RWPE1 (cell line): ENCODE measurements around the gene GOLGA2.

Experiments
- CTCF ChIA-PET: fragments of 350-600 bp; sonication (Branson Sonifier 250); formaldehyde crosslinking; extraction: SDS; loops from one replicate; lab custom pipeline; 2021; lab: Yijun Ruan, JAX
- POLR2A ChIA-PET: fragments of 400-600 bp; formaldehyde crosslinking; extraction: SDS; loops from one replicate; lab custom pipeline; 2020; ENCODE audit warnings: antibody characterized with exemption; ENCODE audit not compliant: low non-redundant PET; lab: Yijun Ruan, JAX
- DNase-seq: peaks from one replicate; pipeline ENCODE4 v3.0.0; 2012; ENCODE audit warnings: low spot score
- H3K27ac ChIP-seq: fragments of 450-650 bp; 2 replicates; pipeline ENCODE4 v1.5.1; 2017
- TF ChIP-seq, protein P1 (sequence below): fragments of 450-650 bp; conservative IDR thresholded peaks from 2 replicates; pipeline ENCODE4 v1.5.1; 2017; ENCODE audit warnings: low read depth, mild to moderate bottlenecking

Gene GOLGA2

DNA sequence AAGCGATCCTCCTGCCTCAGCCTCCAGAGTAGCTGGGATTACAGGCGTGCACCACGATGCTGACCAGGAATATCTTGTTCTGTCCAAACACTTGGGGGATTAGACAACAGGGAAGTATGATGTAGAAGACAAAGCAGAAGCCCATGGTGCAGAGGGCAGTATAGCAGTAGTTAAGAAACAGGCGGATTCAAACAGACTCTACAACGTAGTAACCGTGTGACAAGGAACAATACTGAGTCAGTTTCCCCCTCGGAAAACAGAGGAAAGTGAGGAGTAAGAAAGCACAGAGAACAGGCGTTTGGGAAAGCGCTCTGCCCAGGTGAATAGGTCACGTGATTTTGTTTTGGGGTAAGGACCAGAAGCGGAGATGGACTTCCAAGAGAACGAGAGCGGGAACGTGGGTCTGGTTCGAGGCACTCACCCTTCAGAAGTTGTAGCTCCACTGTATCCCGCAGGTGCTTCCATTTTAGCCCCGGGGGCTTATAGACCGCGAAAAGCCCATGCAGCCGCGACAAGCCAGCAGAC is 46.1 kb upstream of the GOLGA2 start:
- POLR2A ChIA-PET = interaction anchor here (1.2 kb wide), 1 partner anchor 11 kb away, joined by 5 read pairs; no protein-coding TSS in a partner anchor
- peak overlapping the region; percentile 93 for H3K27ac ChIP-seq
- CTCF ChIA-PET = interaction anchor here (0.5 to 1.1 kb wide), 4 partner anchors 12 to 88 kb away, joined by 3 to 4 read pairs (median 3); no protein-coding TSS in a partner anchor
- TF ChIP-seq, protein P1, sequence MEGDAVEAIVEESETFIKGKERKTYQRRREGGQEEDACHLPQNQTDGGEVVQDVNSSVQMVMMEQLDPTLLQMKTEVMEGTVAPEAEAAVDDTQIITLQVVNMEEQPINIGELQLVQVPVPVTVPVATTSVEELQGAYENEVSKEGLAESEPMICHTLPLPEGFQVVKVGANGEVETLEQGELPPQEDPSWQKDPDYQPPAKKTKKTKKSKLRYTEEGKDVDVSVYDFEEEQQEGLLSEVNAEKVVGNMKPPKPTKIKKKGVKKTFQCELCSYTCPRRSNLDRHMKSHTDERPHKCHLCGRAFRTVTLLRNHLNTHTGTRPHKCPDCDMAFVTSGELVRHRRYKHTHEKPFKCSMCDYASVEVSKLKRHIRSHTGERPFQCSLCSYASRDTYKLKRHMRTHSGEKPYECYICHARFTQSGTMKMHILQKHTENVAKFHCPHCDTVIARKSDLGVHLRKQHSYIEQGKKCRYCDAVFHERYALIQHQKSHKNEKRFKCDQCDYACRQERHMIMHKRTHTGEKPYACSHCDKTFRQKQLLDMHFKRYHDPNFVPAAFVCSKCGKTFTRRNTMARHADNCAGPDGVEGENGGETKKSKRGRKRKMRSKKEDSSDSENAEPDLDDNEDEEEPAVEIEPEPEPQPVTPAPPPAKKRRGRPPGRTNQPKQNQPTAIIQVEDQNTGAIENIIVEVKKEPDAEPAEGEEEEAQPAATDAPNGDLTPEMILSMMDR = no peak
- no peak for DNase-seq

DNA sequence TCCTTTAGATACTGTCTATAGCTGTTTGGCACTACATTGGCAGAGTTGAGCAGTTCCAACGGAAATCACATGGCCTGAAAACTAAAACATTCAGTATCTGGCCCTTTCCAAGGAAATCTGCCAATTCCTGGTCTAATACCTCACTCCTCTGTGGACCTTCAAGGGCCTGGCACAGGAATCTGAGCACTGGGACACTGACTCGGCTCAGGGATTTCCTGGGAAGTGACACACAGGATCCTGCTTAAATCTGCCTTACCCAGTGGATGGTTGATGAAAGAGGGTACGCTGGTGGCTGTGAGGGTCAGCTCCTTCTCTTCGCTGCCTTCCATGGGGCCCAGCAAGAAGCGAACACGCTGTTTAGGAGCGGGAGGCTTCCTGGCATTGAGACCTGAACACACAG is 45.5 kb upstream of the GOLGA2 start:
- ChIA-PET POLR2A (interaction anchor here (1.2 kb wide), 1 partner anchor 10 kb away, joined by 5 read pairs; no protein-coding TSS in a partner anchor), CTCF (interaction anchor here (0.5 to 1.1 kb wide), 4 partner anchors 11 to 89 kb away, joined by 3 to 4 read pairs (median 3); no protein-coding TSS in a partner anchor)
- DNase-seq = no peak
- peak overlapping the region; percentile 93 for H3K27ac ChIP-seq
- TF ChIP-seq, protein P1 = no peak

DNA sequence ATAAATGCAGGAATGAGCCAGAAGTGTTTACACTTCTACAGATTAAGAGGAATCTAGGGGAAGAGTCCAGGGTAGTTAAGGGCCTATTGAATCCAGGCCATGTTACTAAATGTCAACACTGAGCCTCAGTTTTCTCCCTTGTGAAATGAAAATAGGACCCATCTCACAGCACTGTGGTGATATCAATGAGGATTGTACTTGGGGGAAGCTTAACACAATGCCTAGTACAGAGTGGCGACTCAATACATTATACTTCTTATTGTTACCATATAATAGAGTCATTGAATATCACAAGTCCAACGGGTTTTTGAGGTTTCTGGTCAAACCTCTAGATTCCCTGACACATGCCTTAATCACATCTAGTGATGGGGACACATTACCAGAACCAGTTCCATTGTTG is 41.8 kb upstream of the GOLGA2 start:
- POLR2A ChIA-PET = no interaction called here
- no peak overlapping the region for H3K27ac ChIP-seq
- no peak for DNase-seq
- CTCF ChIA-PET = no interaction called here
- TF ChIP-seq, protein P1 = no peak

DNA sequence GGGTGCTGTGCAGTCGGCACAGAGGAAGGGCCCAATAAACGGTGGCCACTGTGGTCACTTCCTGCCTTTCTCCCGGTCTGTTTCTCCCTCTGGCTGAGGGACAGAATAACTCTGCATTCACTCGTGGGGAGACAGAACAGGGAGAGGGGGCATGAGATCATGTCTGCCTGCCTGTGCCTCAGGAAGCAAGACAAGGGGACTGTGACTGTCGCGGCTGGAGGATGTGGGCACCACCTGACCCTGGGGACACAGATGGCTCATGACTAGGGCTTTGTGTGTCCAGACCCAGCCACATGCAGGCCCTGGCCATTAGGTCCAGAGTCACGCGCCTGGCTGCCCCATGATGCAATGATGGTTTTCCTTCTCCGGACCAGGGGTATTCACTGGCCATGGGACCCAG is 40.6 kb upstream of the GOLGA2 start:
- no peak for DNase-seq
- CTCF ChIA-PET = no interaction called here
- POLR2A ChIA-PET = no interaction called here
- TF ChIP-seq, protein P1 = no peak
- H3K27ac ChIP-seq = peak overlapping the region; percentile 25

DNA sequence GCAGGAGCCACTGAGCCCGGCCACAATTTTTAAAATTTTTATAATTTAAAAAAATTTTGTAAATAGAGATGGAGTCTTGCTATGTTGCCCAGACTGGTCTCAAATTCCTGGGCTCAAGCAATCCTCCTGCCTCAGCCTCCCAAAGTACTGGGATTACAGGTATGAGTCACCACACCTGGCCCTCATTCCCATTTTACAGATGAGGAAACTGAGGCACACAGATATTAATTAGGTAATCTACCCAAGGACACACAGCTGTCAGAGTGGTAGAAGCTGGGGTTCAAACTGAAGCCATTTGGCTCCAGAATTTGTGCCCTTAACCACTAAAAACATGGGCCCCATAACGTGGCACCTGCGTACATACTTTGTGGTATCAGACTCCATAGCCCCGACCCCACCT is 38.9 kb upstream of the GOLGA2 start:
- no peak for DNase-seq
- H3K27ac ChIP-seq = no peak overlapping the region
- TF ChIP-seq, protein P1 = no peak
- ChIA-PET CTCF (interaction anchor here (0.9 kb wide), 2 partner anchors 26 to 124 kb away, joined by 3 to 7 read pairs; no protein-coding TSS in a partner anchor), POLR2A (no interaction called here)

DNA sequence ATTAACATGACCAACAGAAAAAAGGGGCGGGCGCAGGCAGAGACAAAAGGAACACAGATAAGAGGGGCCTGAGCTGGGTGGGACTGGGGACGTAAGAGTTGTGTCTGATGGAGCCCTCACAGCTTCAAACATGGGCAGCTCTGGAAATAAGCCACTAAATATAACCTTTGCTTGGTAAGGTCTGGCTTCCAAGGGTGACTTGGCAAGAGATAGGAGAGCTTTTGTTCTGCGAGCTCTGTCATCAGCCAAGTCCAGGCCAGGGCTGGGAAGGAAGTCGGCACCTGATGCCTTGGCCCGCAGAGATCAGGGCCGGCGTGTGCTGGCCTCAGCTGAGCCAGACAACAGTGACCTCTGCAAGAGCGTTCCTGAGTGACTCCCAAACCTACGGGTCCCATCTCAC is 34.7 kb upstream of the GOLGA2 start:
- ChIA-PET CTCF (interaction anchor here (0.5 to 1.3 kb wide), 5 partner anchors 11 to 465 kb away, joined by 3 to 5 read pairs (median 3); no protein-coding TSS in a partner anchor), POLR2A (interaction anchor here (1.3 kb wide), 1 partner anchor 11 kb away, joined by 5 read pairs; no protein-coding TSS in a partner anchor)
- TF ChIP-seq, protein P1 = no peak
- H3K27ac ChIP-seq = peak overlapping the region; percentile 25
- no peak for DNase-seq
